C4-2B (cell line): Measurements from ENCODE around the gene CELSR1.

Experiments
- CTCF ChIP-seq: fragments of 450-650 bp; conservative IDR thresholded peaks from 2 replicates; pipeline ENCODE4 v1.5.1; 2017; ENCODE audit warnings: mild to moderate bottlenecking
- ZFX ChIP-seq: fragments of 450-650 bp; IDR thresholded peaks from 2 replicates; pipeline ENCODE4 v1.6.1; 2017

DNA sequence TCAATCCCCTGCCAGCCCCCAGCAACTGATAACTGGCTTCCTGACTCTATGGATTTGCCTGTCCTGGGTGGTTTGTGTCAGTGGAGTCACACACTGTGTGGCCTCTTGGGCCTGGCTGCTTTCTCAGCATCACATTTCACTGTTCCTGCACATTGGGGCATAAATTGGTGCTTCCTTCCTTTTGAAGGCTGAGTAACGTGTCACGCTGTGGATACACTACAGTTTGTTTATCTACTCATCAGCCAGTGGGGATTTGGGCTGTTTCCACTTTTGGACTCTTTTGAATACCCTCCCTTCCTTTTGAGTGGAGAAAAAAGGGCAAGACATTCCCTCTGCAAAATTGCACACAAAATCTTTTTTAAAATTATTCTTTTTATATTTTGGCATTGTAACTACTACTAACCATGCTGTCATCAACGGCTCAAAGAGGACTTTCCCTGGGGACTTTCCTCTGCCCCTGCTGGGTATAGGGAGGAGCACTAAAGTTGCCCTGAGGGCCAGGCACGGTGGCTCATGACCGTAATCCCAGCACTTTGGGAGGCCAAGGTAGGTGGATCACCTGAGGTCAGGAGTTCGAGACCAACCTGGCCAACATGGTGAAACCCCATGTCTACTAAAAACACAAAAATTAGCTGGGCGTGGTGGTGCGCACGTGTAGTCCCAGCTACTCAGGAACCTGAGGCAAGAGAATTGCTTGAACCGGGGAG, 7.8 kb upstream of the CELSR1 start:
- TF ChIP-seq CTCF (no peak), ZFX (no peak)
